Hippocampal formation (tissue), 2 donors: Measurements from ENCODE around the gene SCN7A.
"Not testable (repeated sequence)": the region's sequence is repeated elsewhere in the genome, so short reads cannot be mapped to it uniquely, and the experiment has no call there.

Source experiments
- DNase-seq, 2 donors: peaks; one replicate each; lab custom pipeline; 2025; lab: John Stamatoyannopoulos, UW

SCN7A gene

DNA sequence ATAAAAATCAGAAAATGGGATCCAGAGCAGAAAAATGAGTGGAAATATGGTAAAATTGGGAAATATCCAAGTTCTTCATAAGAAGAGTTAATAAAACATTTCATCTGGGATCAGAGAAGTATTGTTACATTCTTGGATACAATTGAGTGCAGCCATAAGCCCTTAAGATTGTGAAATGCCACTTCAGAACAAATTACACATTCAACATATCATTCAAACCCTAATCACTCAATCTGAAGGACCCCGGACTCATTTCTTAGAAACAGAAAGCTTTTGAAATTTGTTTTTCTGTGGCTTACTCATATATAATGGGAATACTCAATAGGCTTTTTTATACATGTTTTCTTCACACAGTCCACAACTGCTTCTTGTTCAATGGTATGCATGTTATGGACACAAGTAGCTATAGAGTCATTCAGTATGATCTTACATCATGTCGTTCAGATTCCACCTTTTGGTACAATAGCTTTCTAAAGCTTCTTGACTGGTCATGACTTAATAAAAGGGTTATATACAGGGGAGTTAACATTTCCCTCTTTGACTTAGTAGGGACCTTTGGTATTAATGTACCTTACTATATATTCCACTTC, 39.9 kb downstream of the SCN7A start:
- no peak for DNase-seq

DNA sequence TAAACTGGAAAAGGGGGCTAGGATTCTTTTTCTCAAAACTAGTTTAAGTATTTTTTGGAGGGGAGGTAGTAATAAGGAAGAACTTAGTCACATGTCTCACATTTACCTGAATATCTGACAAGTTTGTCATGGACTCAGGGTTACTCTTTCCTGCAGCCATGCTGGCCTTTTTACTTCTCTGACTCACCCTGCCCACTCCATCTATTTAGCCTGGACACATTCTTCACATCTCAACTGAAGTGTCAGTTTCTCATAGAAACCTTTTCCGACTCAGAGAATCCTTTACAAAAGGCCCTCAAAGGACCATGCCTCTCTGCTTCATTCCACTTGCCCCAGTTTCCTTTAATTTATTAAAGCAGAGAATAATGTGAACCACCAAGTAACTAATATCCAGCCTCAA, 42.6 kb downstream of the SCN7A start:
- no peak for DNase-seq

DNA sequence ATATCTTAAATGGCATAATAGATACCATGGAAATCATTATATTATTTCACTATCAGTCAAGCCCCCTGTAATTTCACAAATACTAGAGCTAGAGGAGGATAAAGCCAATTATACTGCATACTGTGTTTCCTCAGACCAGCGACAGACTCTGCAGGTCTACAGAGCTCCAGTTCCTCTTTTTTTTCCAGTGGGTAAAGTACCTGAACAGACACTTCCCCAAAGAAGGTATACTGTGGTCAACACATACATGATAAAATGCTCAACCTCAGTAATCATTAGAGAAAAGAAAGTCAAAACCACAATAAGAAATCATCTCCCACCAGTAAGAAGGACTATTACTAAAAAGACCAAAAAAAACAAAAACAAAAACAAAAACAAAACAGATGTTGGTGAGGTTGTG, 44.6 kb downstream of the SCN7A start:
- DNase-seq: no peak

- DNase-seq: no peak
Measured at GRCh38 chr2:166448106-166448505, 45.9 kb downstream of the SCN7A start.

DNA sequence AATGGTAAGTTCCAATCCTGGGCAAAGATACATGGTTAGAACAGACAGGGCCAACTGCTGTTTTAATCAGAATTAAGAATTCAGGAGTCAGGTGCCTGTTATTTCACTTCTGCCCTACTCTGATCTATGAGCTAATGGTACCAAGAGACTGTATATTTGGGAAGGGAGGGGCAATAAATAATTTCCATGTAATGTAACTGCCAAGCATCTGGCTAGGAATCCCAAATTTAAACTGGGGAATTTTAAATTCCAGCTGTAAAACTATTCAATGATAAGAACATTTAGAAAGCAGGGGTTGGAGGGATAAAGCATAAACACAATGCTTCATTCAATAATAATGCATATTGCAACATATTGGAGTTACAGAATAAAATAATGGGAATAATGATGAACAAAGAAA, 49.7 kb downstream of the SCN7A start:
- no peak for DNase-seq

- no peak for DNase-seq
Measured at GRCh38 chr2:166440313-166440712, 53.7 kb downstream of the SCN7A start.

DNA sequence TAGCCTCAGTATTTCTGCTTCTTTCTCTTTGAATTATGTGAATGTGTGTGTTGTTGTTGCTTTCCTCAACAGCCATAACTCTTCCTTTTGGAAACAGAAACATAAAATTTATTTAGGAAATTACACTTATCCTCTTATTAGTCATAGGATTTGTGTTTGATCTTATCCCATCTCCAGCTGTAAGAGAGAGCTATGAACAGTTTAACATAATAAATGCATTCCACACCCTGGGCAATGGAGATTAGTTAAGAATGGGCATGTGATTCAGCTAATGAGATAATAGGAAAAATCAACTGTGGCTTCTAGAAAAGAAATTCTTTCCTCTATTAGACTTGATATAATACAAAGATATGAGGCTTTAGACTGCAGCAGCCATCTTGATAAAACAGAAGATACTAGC, 55.0 kb downstream of the SCN7A start:
- no peak for DNase-seq

DNA sequence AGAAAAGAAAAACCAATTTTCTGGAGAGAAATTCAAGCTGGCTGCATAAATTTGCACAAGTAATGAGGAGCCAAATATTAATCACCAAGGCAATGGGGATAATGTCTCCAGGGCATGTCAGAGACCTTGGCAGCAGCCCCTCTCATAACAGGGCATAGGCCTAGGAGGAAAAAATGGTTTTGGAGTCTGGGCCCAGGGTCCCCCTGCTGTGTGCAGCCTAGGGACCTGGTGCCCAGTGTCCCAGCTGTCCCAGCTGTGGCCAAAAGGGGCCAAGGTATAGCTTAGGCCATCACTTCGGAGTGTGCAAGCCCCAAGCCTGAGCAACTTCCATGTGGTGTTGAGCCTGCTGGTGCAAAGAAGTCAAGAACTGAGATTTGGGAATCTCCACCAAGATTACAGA, 57.1 kb downstream of the SCN7A start:
- DNase-seq: no peak

DNA sequence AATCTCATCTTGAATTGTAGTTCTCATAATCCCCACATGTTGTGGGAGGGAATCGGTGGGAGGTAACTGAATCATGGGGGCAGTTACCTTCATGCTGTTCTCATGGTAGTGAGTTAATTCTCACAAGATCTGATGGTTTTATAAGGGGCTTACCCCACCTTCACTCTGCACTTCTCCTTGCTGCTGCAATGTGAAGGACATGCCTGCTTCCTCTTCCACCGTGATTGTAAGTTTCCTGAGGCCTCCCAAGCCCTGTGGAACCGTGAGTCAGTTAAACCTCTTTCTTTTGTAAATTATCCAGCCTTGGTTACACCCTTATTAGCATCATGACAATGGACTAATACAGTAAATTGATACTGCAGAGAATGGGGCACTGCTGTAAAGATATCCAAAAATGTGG, 57.9 kb downstream of the SCN7A start:
- no peak for DNase-seq

- DNase-seq: no peak
Measured at GRCh38 chr2:166434491-166434890, 59.6 kb downstream of the SCN7A start.

DNA sequence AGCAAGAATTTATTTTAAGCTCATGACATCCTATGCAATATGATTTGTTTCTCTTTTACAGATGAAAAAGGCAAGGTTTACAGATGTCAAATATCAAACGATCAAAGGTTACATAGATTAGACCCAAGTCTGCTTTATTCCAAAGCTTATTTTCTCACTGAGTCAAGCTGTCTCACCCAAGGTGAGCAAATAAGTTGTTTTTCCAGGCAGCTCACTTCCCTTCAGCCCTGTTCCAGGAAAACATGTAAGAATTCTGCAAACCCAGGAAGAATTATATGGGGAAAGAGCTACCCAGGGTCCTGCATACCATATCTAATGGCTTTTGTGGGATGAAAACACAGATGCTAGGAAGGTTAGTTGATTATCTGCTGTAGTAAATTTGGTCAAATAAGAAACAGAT, 60.6 kb downstream of the SCN7A start:
- no peak for DNase-seq

DNA sequence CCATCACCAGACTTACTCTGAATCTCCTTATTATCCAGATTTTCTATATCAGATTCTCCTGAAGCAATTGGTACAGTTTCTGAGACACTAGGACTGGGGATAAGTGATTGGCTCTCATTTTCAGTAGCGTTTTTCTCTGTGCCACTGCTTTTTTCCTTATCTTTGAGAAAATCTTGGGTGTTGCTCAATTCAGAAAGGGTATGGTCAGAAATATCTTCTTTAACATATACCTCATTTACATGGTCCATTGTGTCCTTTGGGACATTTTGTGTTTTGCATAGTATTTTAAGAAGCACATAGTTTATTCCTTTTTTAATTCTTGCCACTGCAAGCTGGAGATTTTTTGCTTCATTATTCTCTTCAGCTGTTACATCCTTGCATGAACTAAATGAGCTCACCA, 61.7 kb downstream of the SCN7A start:
- no peak for DNase-seq

- no peak for DNase-seq
Measured at GRCh38 chr2:166424841-166425240, 69.2 kb downstream of the SCN7A start.

GRCh38 chr2:166419616-166419934, 74.5 kb downstream of the SCN7A start:
- no peak for DNase-seq

DNA sequence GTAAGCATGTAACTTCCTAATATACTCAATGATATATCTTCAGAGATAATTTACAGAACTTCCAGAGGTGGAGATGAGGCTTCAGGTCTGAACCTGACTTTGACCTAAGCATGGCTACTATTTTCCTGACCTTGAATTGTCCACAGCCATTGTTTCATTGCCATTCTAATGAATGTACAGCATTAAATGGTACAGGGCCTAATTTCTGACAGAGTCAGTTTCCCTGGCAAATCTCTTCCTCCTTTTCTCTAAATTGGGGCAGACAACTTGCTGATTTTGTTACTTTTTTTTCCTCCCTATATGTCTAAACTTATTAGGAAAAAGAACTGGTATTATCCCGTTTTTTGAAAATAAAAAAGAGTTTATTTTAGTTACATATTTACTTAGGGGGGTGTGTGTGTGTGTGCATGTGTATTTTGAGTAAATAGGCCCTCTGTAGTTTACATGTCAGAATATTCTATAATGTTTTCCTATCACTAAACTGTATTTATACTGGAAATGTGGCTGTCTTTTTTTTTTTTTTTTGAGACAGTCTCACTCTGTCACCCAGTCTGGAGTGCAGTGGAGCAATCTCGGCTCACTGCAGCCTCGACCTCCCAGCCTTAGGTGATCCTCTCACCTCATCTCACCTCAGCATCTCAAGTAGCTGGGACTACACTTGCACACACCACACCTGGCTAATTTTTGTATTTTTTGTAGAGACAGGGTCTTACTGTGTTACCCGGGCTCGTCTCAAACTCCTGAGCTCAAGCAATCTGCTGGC, 75.0 kb downstream of the SCN7A start:
- no peak for DNase-seq

- DNase-seq: peak in 1 of 2 donors; percentile 11
Measured at GRCh38 chr2:166417669-166418068, 76.4 kb downstream of the SCN7A start.

GRCh38 chr2:166413255-166413654, 80.8 kb downstream of the SCN7A start:
- DNase-seq: no peak

DNA sequence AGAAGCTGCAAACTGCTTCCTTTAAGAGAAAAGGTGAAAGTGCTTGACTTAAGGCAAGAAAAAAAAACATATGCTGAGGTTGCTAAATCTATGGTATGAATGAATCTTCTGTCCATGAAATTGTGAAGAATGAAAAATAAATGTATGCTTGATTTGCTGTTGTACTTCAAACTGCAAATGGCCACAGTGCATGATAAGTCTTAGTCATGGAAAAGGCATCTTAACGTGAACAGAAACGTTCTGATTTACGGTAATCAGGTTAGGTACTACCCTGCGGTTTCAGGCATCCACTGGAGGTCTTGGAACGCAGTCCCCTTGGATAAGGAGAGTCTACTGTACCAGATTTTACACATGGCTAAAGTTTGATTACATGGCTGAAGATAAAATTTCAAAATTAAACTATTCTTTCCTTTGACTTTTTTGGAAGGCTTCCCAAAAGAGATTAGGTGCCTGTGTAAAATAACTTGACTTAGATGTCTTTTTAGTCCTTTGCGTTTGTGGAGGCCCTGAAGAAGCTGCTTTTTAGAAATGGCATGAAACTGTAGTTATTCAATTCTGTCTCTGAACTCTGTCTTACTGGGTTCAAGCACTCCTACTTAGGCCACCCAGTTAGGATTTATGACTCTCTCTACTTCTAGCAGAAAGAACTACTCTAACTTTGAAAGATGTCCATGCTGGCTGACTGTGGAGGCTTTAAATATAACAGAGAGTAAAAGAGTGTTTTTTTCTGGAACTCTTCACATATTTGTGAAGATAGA, 82.4 kb downstream of the SCN7A start:
- DNase-seq: no peak

DNA sequence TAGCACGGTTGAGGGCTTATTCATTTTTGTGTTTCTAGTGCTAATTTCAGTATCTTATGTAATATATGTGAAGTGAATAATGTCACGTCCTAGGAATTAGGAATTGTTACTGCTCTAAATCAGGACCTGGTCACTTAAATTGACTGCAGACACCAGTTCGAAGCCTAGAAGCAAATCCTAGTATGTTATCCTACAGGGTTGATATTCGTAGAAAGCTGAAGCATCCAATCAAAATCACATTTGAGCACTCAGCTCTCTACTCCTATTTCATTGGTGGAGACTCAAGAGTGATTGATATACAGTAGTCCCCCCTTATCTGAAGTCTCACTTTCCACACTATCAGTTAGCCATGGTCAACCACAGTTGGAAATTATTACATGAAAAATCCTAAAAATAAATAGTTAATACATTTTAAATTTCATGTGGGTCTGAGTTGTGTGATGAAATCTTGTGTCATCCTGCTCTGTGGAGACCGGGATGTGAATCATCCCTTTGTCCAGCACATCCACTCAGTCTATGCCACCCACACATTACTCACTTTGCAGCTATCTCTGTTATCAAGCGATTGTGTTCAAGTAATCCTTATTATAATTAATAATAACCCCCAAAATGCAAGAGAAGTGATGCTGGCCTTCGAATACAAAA, 83.1 kb downstream of the SCN7A start:
- DNase-seq: no peak

DNA sequence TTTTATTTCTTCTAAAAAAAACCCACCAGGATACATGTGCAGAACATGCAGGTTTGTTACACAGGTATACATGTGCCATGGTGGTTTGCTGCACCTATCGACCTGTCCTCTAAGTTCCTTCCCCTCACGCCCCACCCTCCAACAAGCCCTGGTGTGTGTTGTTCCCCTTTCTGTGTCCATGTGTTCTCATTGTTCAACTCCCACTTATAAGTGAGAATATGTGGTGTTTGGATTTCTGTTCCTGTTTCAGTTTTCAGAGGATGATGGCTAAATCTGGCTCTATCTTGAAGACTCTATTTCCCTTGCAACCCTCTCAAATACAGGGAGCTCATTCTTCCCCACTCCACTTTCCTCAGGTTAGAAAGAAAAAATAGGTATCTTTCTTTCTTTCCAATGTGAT, 86.3 kb downstream of the SCN7A start:
- not testable (repeated sequence) for DNase-seq

- DNase-seq: no peak
Measured at GRCh38 chr2:166406374-166406773, 87.7 kb downstream of the SCN7A start.

GRCh38 chr2:166405569-166405926, 88.5 kb downstream of the SCN7A start:
- no peak for DNase-seq
